ENCODE results near the gene CLIC6. TPM values are rescaled to one million over a fixed set of nuclear protein-coding genes. Genes with fewer than 3 reads are reported as not detected.
"Not testable (repeated sequence)": the region's sequence is repeated elsewhere in the genome, so short reads cannot be mapped to it uniquely, and the experiment has no call there.

Gene CLIC6
- total RNA-seq, 1 experiment from 2014 or later = not detected

- Mint-ChIP-seq H3K4me3 (ENCODE audit: unreplicated experiment) (no peak overlapping the region), H3K27me3 (ENCODE audit: insufficient read depth, unreplicated experiment) (no peaks in the 10 kb centered on the region), H3K9me3 (ENCODE audit: unreplicated experiment) (peaks cover 24% of the 10 kb centered on the region), H3K4me1 (ENCODE audit: low read depth, unreplicated experiment) (peaks cover 6% of the 10 kb centered on the region), H3K27ac (ENCODE audit: unreplicated experiment) (no peak overlapping the region), H3K36me3 (ENCODE audit: insufficient read depth, unreplicated experiment) (no peaks in the 10 kb centered on the region)
- TF ChIP-seq CTCF (IDR thresholded peaks at IDR 0.05; ENCODE audit: insufficient read depth in 1 of 2, low read depth in 1 of 2, low read length in 1 of 2, severe bottlenecking in 1 of 2, unreplicated experiment in 1 of 2) = no peak
- ChIA-PET CTCF (no interaction called here), POLR2A (no interaction called here)
- intact Hi-C loops (cut with micrococcal nuclease; ENCODE audit: unreplicated experiment) = no loop called here
- no peaks in the 10 kb centered on the region for H3K27me3 ChIP-seq (replicated peaks; ENCODE audit: control insufficient read depth, insufficient read depth, low read length)
- peaks cover 10% of the 10 kb centered on the region; the same call in 1 of the 2 replicates for H3K9me3 ChIP-seq
- no peak for DNase-seq
- no peak overlapping the region for H3K4me3 ChIP-seq (ENCODE audit: low read depth, low read length)
- H3K36me3 ChIP-seq (ENCODE audit: control insufficient read depth, insufficient read depth, low read length) = no peaks in the 10 kb centered on the region
- no TSS peak for BruUV-seq (replicated peaks)
- H3K4me1 ChIP-seq = peaks cover 12% of the 10 kb centered on the region
These were observed 6.9 kb upstream of the CLIC6 start for GRCh38 chr21:34661848-34662247.

- Mint-ChIP-seq H3K36me3 (ENCODE audit: insufficient read depth, unreplicated experiment) (peaks cover 19% of the 10 kb centered on the region), H3K4me3 (ENCODE audit: unreplicated experiment) (no peak overlapping the region), H3K27me3 (ENCODE audit: insufficient read depth, unreplicated experiment) (no peaks in the 10 kb centered on the region), H3K4me1 (ENCODE audit: low read depth, unreplicated experiment) (peaks cover 34% of the 10 kb centered on the region), H3K9me3 (ENCODE audit: unreplicated experiment) (no peaks in the 10 kb centered on the region), H3K27ac (ENCODE audit: unreplicated experiment) (peak overlapping the region; percentile 50)
- Histone ChIP-seq H3K4me1 (peaks cover 46% of the 10 kb centered on the region), H3K27me3 (replicated peaks; ENCODE audit: control insufficient read depth, insufficient read depth, low read length) (no peaks in the 10 kb centered on the region), H3K36me3 (ENCODE audit: control insufficient read depth, insufficient read depth, low read length) (no peaks in the 10 kb centered on the region), H3K9me3 (peaks cover 7% of the 10 kb centered on the region; the same call in 1 of the 2 replicates), H3K4me3 (ENCODE audit: low read depth, low read length) (no peak overlapping the region)
- ChIA-PET CTCF (no interaction called here), POLR2A (interaction anchor here (0.5 kb wide), 1 partner anchor 221 kb away, joined by 3 read pairs; no protein-coding TSS in a partner anchor)
- no TSS peak for BruUV-seq (replicated peaks)
- intact Hi-C loops (cut with micrococcal nuclease; ENCODE audit: unreplicated experiment) = no loop called here
- no peak for DNase-seq
- no peak for TF ChIP-seq CTCF (IDR thresholded peaks at IDR 0.05; ENCODE audit: insufficient read depth in 1 of 2, low read depth in 1 of 2, low read length in 1 of 2, severe bottlenecking in 1 of 2, unreplicated experiment in 1 of 2)
These were observed 1.0 kb upstream of the CLIC6 start for GRCh38 chr21:34667761-34668160.

GRCh38 chr21:34669149-34669879, 520 bp downstream of the CLIC6 start:
- H3K27me3 ChIP-seq (replicated peaks; ENCODE audit: control insufficient read depth, insufficient read depth, low read length) = no peaks in the 10 kb centered on the region
- H3K4me3 ChIP-seq (ENCODE audit: low read depth, low read length) = no peak overlapping the region
- CTCF ChIA-PET = no interaction called here
- POLR2A ChIA-PET = no interaction called here
- H3K36me3 ChIP-seq (ENCODE audit: control insufficient read depth, insufficient read depth, low read length) = no peaks in the 10 kb centered on the region
- Mint-ChIP-seq H3K27ac (ENCODE audit: unreplicated experiment) (peak overlapping the region; percentile 29), H3K9me3 (ENCODE audit: unreplicated experiment) (no peaks in the 10 kb centered on the region), H3K27me3 (ENCODE audit: insufficient read depth, unreplicated experiment) (no peaks in the 10 kb centered on the region), H3K4me1 (ENCODE audit: low read depth, unreplicated experiment) (peaks cover 30% of the 10 kb centered on the region), H3K36me3 (ENCODE audit: insufficient read depth, unreplicated experiment) (peaks cover 19% of the 10 kb centered on the region), H3K4me3 (ENCODE audit: unreplicated experiment) (no peak overlapping the region)
- no peak for TF ChIP-seq CTCF (IDR thresholded peaks at IDR 0.05; ENCODE audit: insufficient read depth in 1 of 2, low read depth in 1 of 2, low read length in 1 of 2, severe bottlenecking in 1 of 2, unreplicated experiment in 1 of 2)
- DNase-seq = no peak
- H3K9me3 ChIP-seq = peaks cover 7% of the 10 kb centered on the region; the same call in 1 of the 2 replicates
- BruUV-seq (replicated peaks) = no TSS peak
- peaks cover 44% of the 10 kb centered on the region for H3K4me1 ChIP-seq
- intact Hi-C loops (cut with micrococcal nuclease; ENCODE audit: unreplicated experiment) = no loop called here

- H3K4me3 Mint-ChIP-seq (ENCODE audit: unreplicated experiment); H3K27ac Mint-ChIP-seq (ENCODE audit: unreplicated experiment); H3K4me3 ChIP-seq (ENCODE audit: low read depth, low read length); H3K9me3 ChIP-seq; BruUV-seq (replicated peaks); H3K36me3 ChIP-seq (ENCODE audit: control insufficient read depth, insufficient read depth, low read length); H3K27me3 ChIP-seq (replicated peaks; ENCODE audit: control insufficient read depth, insufficient read depth, low read length); DNase-seq; H3K27me3 Mint-ChIP-seq (ENCODE audit: insufficient read depth, unreplicated experiment); intact Hi-C loops (cut with micrococcal nuclease; ENCODE audit: unreplicated experiment); H3K9me3 Mint-ChIP-seq (ENCODE audit: unreplicated experiment); POLR2A ChIA-PET; CTCF ChIA-PET: not testable (repeated sequence)
- peaks cover 27% of the 10 kb centered on the region for H3K4me1 Mint-ChIP-seq (ENCODE audit: low read depth, unreplicated experiment)
- peaks cover 19% of the 10 kb centered on the region for H3K36me3 Mint-ChIP-seq (ENCODE audit: insufficient read depth, unreplicated experiment)
- H3K4me1 ChIP-seq = peaks cover 44% of the 10 kb centered on the region
These were observed 1.1 kb downstream of the CLIC6 start for GRCh38 chr21:34669880-34670219.

Measured in Caco-2 (cell line).